Ovary (tissue), 9 donors: ENCODE data around the gene AIFM3. TPM values are rescaled to one million over a fixed set of nuclear protein-coding genes. Genes with fewer than 3 reads are reported as not detected.

ENCODE experiments used
- DNase-seq, 5 donors: peaks; one replicate each; pipeline ENCODE4 v3.0.0-alpha.2; 2019 to 2020
- H3K27ac ChIP-seq, 2 donors: fragments of 200-600 bp; one replicate each; pipeline versions ENCODE4 v1.5.1 to v1.8.0; 2019 to 2022
- H3K27me3 ChIP-seq: fragments of 200-600 bp; one replicate; pipeline ENCODE4 v1.8.0; 2022
- H3K36me3 ChIP-seq: fragments of 200-600 bp; sonication (generic); one replicate; pipeline ENCODE4 v1.5.1; 2019
- H3K4me1 ChIP-seq: one replicate; pipeline ENCODE4 v1.8.1; 2013; ENCODE audit warnings: mild to moderate bottlenecking, moderate library complexity; ENCODE audit not compliant: insufficient read depth
- H3K4me3 ChIP-seq: fragments of 200-600 bp; sonication (generic); one replicate; pipeline ENCODE4 v1.5.1; 2017
- H3K9me3 ChIP-seq, 2 donors: fragments of 200-600 bp in 1 of 2; sonication (generic) in 1 of 2; one replicate each; pipeline versions ENCODE4 v1.5.1 to v1.8.1; 2013 to 2019; ENCODE audit warnings: mild to moderate bottlenecking in 1 of 2, moderate library complexity in 1 of 2
- CTCF ChIP-seq, 3 donors: fragments of 450-650 bp in 2 of 3; fragments of 200-600 bp in 1 of 3; IDR thresholded peaks; one replicate each; pipeline versions ENCODE4 v1.5.1 to v1.8.0; 2016 to 2022; ENCODE audit warnings: antibody characterized with exemption in 3 of 3, mild to moderate bottlenecking in 1 of 3
- EP300 ChIP-seq: sonication (generic); formaldehyde crosslinking; IDR thresholded peaks from one replicate; pipeline ENCODE4 v1.6.1; 2017; ENCODE audit warnings: antibody characterized with exemption
- POLR2A ChIP-seq: fragments of 450-650 bp; IDR thresholded peaks from one replicate; pipeline ENCODE4 v1.6.1; 2017; ENCODE audit warnings: antibody characterized with exemption, mild to moderate bottlenecking, moderate library complexity
- WGBS, 3 donors: extraction: QIAGEN DNeasy Blood & Tissue Kit in 1 of 3; methylation state at CpG; one replicate each; pipeline versions ENCODE4 v1.1.5 to v1.1.7; 2013 to 2017; 5-methylcytosine and 5-hydroxymethylcytosine counted together
- intact Hi-C, 4 donors: fragments of 100-400 bp; cut with DNase I; formaldehyde crosslinking; loops; one replicate each; pipeline versions ENCODE4 v1.11.0 to v1.15.1; 2022 to 2023
- polyA plus RNA-seq, 2 donors: library from polyadenylated mRNA; stranded (reverse); fragments of 200-250 nt in 1 of 2; fragments of 350-450 nt in 1 of 2; fragmentation: Illumina TruSeq in 1 of 2; extraction: RNeasy Lipid Tissue Mini Kit (QIAGEN cat#74804) in 1 of 2; gene quantifications; one replicate each; pipeline ENCODE4 v1.2.3, GENCODE V29; 2013 to 2014
- total RNA-seq, 7 donors: library from RNA; depleted of rRNA in 2 of 7; stranded (reverse); fragments of >200 nt in 2 of 7; fragmentation: NEBNext Ultra II Directional in 3 of 7; extraction: Animal tissue kit (Norgen Biotek cat#: 25700) in 3 of 7; gene quantifications; one replicate each; pipeline versions ENCODE4 v1.1.0 to v1.2.4, GENCODE V29; 2016 to 2023
- donor health status: DM: no; HTN: no; CAD: no; lungs with moderate emphysema.
- donor health status: DM: no; HTN: no; CAD: no.
- donor health status: Bipolar disorder and iron deficiency.
- donor health status: DM: yes; HTN: yes; CAD: no.
- donor health status: DM: no; HTN: no; CAD: no.
- donor health status: DM: yes; HTN: yes; CAD: no.

The AIFM3 gene
- total and polyA plus RNA-seq, 9 donors = 0.43 to 2.7 (median 1.1) TPM; not detected in 1

- Histone ChIP-seq H3K36me3 (no peaks in the 10 kb centered on the region), H3K4me3 (no peak overlapping the region), H3K4me1 (peaks cover 8% of the 10 kb centered on the region), H3K27ac (no peak overlapping the region), H3K27me3 (no peaks in the 10 kb centered on the region), H3K9me3 (no peaks in the 10 kb centered on the region)
- 90 to 93% (median 92%) methylated on average over 20 of the region's 20 CpGs for WGBS, 3 donors
- TF ChIP-seq POLR2A = no peak
- TF ChIP-seq CTCF (IDR thresholded peaks at IDR 0.05) = no peak
- TF ChIP-seq EP300 = no peak
- no peak for DNase-seq
- intact Hi-C loops = no loop called here
Observed at GRCh38 chr22:20959578-20960461, 7.2 kb upstream of the AIFM3 start.

- no peak overlapping the region for H3K4me3 ChIP-seq
- no peaks in the 10 kb centered on the region for H3K9me3 ChIP-seq
- 87 to 94% (median 92%) methylated on average over 4 of the region's 4 CpGs for WGBS, 3 donors
- H3K27ac ChIP-seq = no peak overlapping the region
- peaks cover 8% of the 10 kb centered on the region for H3K4me1 ChIP-seq
- no peak for DNase-seq
- no peak for TF ChIP-seq POLR2A
- no peak for TF ChIP-seq EP300
- TF ChIP-seq CTCF (IDR thresholded peaks at IDR 0.05) = no peak
- H3K36me3 ChIP-seq = no peaks in the 10 kb centered on the region
- H3K27me3 ChIP-seq = no peaks in the 10 kb centered on the region
- intact Hi-C loops = no loop called here
Observed at GRCh38 chr22:20960609-20961008, 6.4 kb upstream of the AIFM3 start.

- Histone ChIP-seq H3K4me3 (no peak overlapping the region), H3K27me3 (no peaks in the 10 kb centered on the region), H3K9me3 (no peaks in the 10 kb centered on the region), H3K27ac (no peak overlapping the region), H3K36me3 (no peaks in the 10 kb centered on the region), H3K4me1 (peaks cover 3% of the 10 kb centered on the region)
- intact Hi-C loops = no loop called here
- TF ChIP-seq POLR2A (no peak), EP300 (no peak), CTCF (IDR thresholded peaks at IDR 0.05) (no peak)
- WGBS, 3 donors = 93 to 100% (median 97%) methylated on average over 6 of the region's 6 CpGs
- DNase-seq = no peak
Observed at GRCh38 chr22:20962491-20962945, 4.5 kb upstream of the AIFM3 start.

- Histone ChIP-seq H3K36me3 (no peaks in the 10 kb centered on the region), H3K4me3 (no peak overlapping the region), H3K27me3 (no peaks in the 10 kb centered on the region), H3K27ac (no peak overlapping the region), H3K4me1 (no peaks in the 10 kb centered on the region), H3K9me3 (no peaks in the 10 kb centered on the region)
- WGBS, 3 donors = 71 to 84% (median 71%) methylated on average over 7 of the region's 7 CpGs
- intact Hi-C loops = no loop called here
- TF ChIP-seq CTCF (IDR thresholded peaks at IDR 0.05) (no peak), POLR2A (no peak), EP300 (no peak)
- no peak for DNase-seq
Observed at GRCh38 chr22:20963201-20964052, 3.6 kb upstream of the AIFM3 start.
